Heart left ventricle (tissue), 16 donors: Measurements from ENCODE around the gene ALS2CL. TPM values are rescaled to one million over a fixed set of nuclear protein-coding genes. Genes with fewer than 3 reads are reported as not detected.
A peak's percentile ranks its signal among the peaks of the same experiment; 100 is the strongest.

Experiments
- ATAC-seq, 4 donors: fragments of 200-7000 bp; cut with Tn5 transposase; one replicate each; pipeline ENCODE4 v1.9.1; 2020 to 2022; ENCODE audit warnings: moderate library complexity in 4 of 4, mild to moderate bottlenecking in 3 of 4, moderate number of reproducible peaks in 1 of 4
- DNase-seq, 5 donors: peaks; one replicate each; pipeline ENCODE4 v3.0.0-alpha.2; 2020
- H3K27ac ChIP-seq, 12 donors: fragments of 200-600 bp; sonication (generic) in 4 of 12; one replicate each; pipeline versions ENCODE4 v1.5.0 to v1.8.0; 2016 to 2022; ENCODE audit warnings: mild to moderate bottlenecking in 2 of 12
- H3K27me3 ChIP-seq, 9 donors: fragments of 200-600 bp; sonication (generic) in 2 of 9; one replicate each; pipeline versions ENCODE4 v1.5.1 to v1.8.0; 2016 to 2022; ENCODE audit warnings: mild to moderate bottlenecking in 3 of 9
- H3K36me3 ChIP-seq, 9 donors: fragments of 200-600 bp; sonication (generic) in 2 of 9; one replicate each; pipeline versions ENCODE4 v1.5.0 to v1.8.0; 2018 to 2022; ENCODE audit warnings: mild to moderate bottlenecking in 2 of 9
- H3K4me1 ChIP-seq, 12 donors: fragments of 200-600 bp; sonication (generic) in 4 of 12; one replicate each; pipeline versions ENCODE4 v1.5.0 to v1.8.0; 2016 to 2022; ENCODE audit warnings: mild to moderate bottlenecking in 3 of 12
- H3K4me3 ChIP-seq, 12 donors: fragments of 200-600 bp; sonication (generic) in 4 of 12; one replicate each; pipeline versions ENCODE4 v1.5.0 to v1.8.0; 2017 to 2022; ENCODE audit warnings: mild to moderate bottlenecking in 9 of 12, moderate library complexity in 4 of 12
- H3K9me3 ChIP-seq, 12 donors: fragments of 200-600 bp; sonication (generic) in 4 of 12; one replicate each; pipeline versions ENCODE4 v1.5.0 to v1.8.0; 2016 to 2022; ENCODE audit warnings: mild to moderate bottlenecking in 1 of 12
- POLR2A ChIP-seq, 2 donors: fragments of 450-650 bp; IDR thresholded peaks; one replicate each; pipeline ENCODE4 v1.6.1; 2017; ENCODE audit warnings: antibody characterized with exemption in 2 of 2, mild to moderate bottlenecking in 2 of 2, moderate library complexity in 2 of 2
- WGBS, 4 donors: extraction: QIAGEN DNeasy Blood & Tissue Kit in 2 of 4; methylation state at CpG; one replicate each; pipeline versions ENCODE4 v1.1.5 to v1.1.7; 2013 to 2018; 5-methylcytosine and 5-hydroxymethylcytosine counted together
- intact Hi-C, 10 donors: fragments of 100-400 bp; cut with DNase I; formaldehyde crosslinking; loops; one replicate each; pipeline versions ENCODE4 v1.11.1 to v1.14.2; 2022
- polyA plus RNA-seq, 2 donors: library from polyadenylated mRNA; stranded (reverse); fragments of 200-250 nt; gene quantifications; one replicate each; pipeline ENCODE4 v1.2.3, GENCODE V29; 2013
- total RNA-seq, 9 donors: library from RNA; depleted of rRNA in 2 of 9; stranded (reverse); fragments of >200 nt in 2 of 9; fragmentation: NEBNext Ultra II Directional in 3 of 9; extraction: Animal tissue kit (Norgen Biotek cat#: 25700) in 3 of 9; gene quantifications; one replicate each; pipeline versions ENCODE4 v1.1.0 to v1.2.4, GENCODE V29; 2016 to 2023
- TF ChIP-seq, protein P1 (sequence below), 12 donors: fragments of 200-600 bp; sonication (generic) in 4 of 12; IDR thresholded peaks; one replicate each; pipeline versions ENCODE4 v1.5.0 to v1.8.0; 2018 to 2022; ENCODE audit warnings: antibody characterized with exemption in 12 of 12, mild to moderate bottlenecking in 5 of 12
- donor health status: ischemic (EF 13 %, LVEDD 7.1; RV severe dilation, severe dysfunction).
- donor health status: healthy with polysubstance abuse.
- donor health status: DM: no; HTN: yes; CAD: no.
- donor health status: DM: no; HTN: no; CAD: no.
- donor health status: ischemic (EF 25% LVEDD 6.9; RV normal size, moderate dysfunction).
- donor health status: ischemic (EF 25% LVEDD 5.7; RV mildly dilated, moderate dysfunction).
- donor health status: healthy.
- donor health status: DM: yes; HTN: yes; CAD: no.
- donor health status: ischemic (EF 35%, LVEDD 5.7; RV mildly dilated, moderate dysfunction).
- donor health status: nonischemic (EF 11% LVEDD 7.7; RV severe dilation, severe dysfunction).
- donor health status: DM: yes; HTN: yes; CAD: no.
- donor health status: PGD.
- donor health status: ischemic (EF 29% LVEDD 5.4; RV normal size, mild dysfunction).
- donor health status: nonischemic (EF 23%, LVEDD 6.1; RV moderate dilation, normal function).

ALS2CL gene
- total and polyA plus RNA-seq, 11 donors, result 11.8 to 40.7 (median 25.4) TPM

DNA sequence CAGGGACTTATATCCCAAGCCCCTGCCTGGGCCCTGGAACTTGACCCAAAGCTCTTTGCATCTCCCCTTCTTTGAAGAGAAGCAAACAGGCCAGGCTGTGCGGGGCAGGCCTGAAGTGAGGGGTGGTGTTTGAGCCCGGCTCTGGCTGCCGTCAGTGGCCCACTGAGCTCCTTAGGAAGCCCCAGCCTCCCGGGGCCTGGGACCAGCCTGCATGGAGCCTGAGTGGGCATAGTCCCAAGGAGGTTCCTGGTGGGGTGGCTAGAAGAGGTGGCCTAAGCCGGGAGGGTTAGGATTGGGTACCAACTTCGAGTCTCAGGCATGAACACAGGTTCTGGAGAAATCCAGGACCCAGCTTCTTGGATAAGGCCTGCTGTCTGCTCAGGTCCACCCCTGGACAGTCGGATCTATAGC lies 14.1 kb upstream of the ALS2CL start:
- ATAC-seq (no peak), DNase-seq (peak in 3 of 5 donors; percentile 5 to 40 (median 15))
- Histone ChIP-seq H3K36me3 (no peaks in the 10 kb centered on the region), H3K27me3 (no peaks in the 10 kb centered on the region), H3K27ac (no peak overlapping the region), H3K9me3 (no peaks in the 10 kb centered on the region), H3K4me3 (no peak overlapping the region), H3K4me1 (peaks cover 0 to 16% (median 0%) of the 10 kb centered on the region in 12 donors)
- no peak for TF ChIP-seq POLR2A (IDR thresholded peaks at IDR 0.05)
- TF ChIP-seq, protein P1, sequence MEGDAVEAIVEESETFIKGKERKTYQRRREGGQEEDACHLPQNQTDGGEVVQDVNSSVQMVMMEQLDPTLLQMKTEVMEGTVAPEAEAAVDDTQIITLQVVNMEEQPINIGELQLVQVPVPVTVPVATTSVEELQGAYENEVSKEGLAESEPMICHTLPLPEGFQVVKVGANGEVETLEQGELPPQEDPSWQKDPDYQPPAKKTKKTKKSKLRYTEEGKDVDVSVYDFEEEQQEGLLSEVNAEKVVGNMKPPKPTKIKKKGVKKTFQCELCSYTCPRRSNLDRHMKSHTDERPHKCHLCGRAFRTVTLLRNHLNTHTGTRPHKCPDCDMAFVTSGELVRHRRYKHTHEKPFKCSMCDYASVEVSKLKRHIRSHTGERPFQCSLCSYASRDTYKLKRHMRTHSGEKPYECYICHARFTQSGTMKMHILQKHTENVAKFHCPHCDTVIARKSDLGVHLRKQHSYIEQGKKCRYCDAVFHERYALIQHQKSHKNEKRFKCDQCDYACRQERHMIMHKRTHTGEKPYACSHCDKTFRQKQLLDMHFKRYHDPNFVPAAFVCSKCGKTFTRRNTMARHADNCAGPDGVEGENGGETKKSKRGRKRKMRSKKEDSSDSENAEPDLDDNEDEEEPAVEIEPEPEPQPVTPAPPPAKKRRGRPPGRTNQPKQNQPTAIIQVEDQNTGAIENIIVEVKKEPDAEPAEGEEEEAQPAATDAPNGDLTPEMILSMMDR (IDR thresholded peaks at IDR 0.05), result no peak
- intact Hi-C loops, result loop anchor here in 8 of 10 donors (5.0 to 10.0 kb wide), 11 partner anchors 137 to 667 kb away; partner anchors contain the start of genes MYL3 (in 1 of the 8) and SETD2 (in 1 of the 8)
- 87 to 97% (median 93%) methylated on average over 3 to 7 of the region's 7 CpGs for WGBS, 4 donors

DNA sequence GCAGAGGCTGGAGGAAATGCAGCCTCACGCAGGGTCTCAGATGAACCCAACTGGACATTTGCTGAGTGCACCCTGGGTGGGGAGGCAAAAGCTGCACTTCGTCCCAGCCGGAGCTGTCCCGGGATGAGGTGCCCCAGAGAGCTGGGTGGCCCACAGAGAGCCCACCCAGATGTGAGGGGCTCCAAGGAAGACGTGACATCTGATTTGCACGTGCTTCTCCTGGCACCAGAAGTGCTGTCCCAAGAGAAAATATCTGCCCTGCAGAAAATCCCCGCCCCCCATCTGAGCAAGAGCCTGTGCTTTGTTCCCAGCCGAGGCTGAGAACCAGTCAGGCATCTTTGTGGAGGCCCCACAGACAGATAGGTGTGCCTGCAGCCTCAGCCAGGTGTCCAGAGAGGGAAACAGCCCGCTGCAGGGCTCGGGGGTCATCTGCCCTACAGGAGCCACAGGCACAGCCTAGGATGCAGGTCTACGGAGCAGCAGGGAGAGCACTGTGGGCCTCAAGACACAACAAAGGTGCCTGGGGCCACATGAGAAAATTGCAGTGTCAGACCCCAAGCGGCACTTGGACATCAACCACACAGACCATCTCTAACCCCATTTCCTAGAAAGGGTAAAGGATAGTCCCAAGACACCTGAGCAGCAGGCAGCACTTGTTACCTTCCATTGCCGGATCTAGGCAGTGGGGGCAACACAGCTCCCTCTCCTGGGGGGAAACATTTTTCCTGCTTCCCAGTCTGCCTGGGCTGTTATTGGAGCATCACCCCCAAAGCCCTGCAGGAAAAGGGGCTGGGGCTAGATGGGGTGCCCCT lies 13.5 kb upstream of the ALS2CL start:
- H3K4me3 ChIP-seq, result no peak overlapping the region
- ATAC-seq (no peak), DNase-seq (peak in 3 of 5 donors; percentile 5 to 18 (median 9))
- H3K27me3 ChIP-seq, result peaks cover 0 to 6% (median 0%) of the 10 kb centered on the region in 9 donors
- peaks cover 0 to 21% (median 0%) of the 10 kb centered on the region in 12 donors for H3K4me1 ChIP-seq
- H3K9me3 ChIP-seq, result no peaks in the 10 kb centered on the region
- no peak for TF ChIP-seq POLR2A (IDR thresholded peaks at IDR 0.05)
- TF ChIP-seq, protein P1 (IDR thresholded peaks at IDR 0.05), result no peak
- no peak overlapping the region for H3K27ac ChIP-seq
- 81 to 83% (median 82%) methylated on average over 7 to 13 of the region's 13 CpGs for WGBS, 4 donors
- no peaks in the 10 kb centered on the region for H3K36me3 ChIP-seq
- intact Hi-C loops, result loop anchor here in 8 of 10 donors (5.0 to 10.0 kb wide), 11 partner anchors 138 to 668 kb away; partner anchors contain the start of genes MYL3 (in 1 of the 8) and SETD2 (in 1 of the 8)

DNA sequence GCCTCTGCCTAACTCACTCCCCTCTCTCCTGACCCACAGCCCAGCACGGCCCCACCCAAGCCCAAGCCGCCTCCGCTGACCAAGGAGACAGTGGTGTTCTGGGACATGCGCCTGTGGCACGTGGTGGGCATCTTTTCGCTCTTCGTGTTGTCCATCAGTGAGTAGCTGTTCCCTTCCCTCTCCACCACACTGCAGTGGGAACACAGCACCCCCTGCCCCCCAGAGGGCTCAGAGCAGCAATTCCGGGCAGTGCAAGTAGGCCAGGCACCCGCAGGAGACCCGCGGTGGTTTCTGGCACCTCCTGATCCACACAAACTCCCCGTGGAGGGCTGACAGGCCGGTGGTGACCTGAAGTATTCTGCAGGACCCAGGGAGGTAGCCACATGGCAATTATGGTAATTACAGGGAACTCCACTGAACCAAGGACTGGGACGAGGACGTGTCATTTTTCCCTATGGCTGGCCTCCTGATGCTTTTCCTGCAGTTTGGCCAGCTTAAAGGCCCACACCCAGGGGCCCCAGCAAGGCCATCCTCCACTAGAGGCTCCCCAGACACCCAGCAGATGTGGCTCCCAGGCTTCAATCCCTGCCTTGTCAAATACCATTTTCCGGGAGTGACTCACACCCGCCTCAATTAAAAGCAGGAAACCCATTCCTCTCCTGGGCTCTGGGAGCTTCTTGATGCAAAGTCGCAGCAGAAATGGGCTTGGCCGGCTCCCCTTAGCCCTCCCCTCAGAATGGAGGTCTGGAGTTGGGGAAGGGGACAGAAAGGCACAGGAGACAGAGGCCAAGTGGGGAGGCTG lies 12.5 kb upstream of the ALS2CL start:
- intact Hi-C loops, result loop anchor here (1.0 to 10.0 kb wide), 17 partner anchors 139 to 669 kb away; partner anchors contain the start of genes MYL3 (in 1 of the 10) and SETD2 (in 1 of the 10)
- no peaks in the 10 kb centered on the region for H3K36me3 ChIP-seq
- H3K4me3 ChIP-seq, result no peak overlapping the region
- no peak overlapping the region for H3K27ac ChIP-seq
- peaks cover 0 to 16% (median 0%) of the 10 kb centered on the region in 9 donors for H3K27me3 ChIP-seq
- ATAC-seq, result no peak
- DNase-seq, result peak in 4 of 5 donors; percentile 6 to 56 (median 20)
- no peaks in the 10 kb centered on the region for H3K9me3 ChIP-seq
- TF ChIP-seq POLR2A (IDR thresholded peaks at IDR 0.05), result no peak
- TF ChIP-seq, protein P1 (IDR thresholded peaks at IDR 0.05), result no peak
- H3K4me1 ChIP-seq, result peaks cover 0 to 22% (median 7%) of the 10 kb centered on the region in 12 donors
- WGBS, 4 donors, result 73 to 79% (median 77%) methylated on average over 15 to 19 of the region's 19 CpGs
